HG03571 (cell line): ENCODE results near the gene MBTD1.
"Not testable (repeated sequence)": the region's sequence is repeated elsewhere in the genome, so short reads cannot be mapped to it uniquely, and the experiment has no call there.

Source experiments
- ATAC-seq: cut with Tn5 transposase; IDR thresholded peaks from one replicate; pipeline ENCODE4 v1.9.1; 2021; ENCODE audit not compliant: unreplicated experiment

The MBTD1 gene

DNA sequence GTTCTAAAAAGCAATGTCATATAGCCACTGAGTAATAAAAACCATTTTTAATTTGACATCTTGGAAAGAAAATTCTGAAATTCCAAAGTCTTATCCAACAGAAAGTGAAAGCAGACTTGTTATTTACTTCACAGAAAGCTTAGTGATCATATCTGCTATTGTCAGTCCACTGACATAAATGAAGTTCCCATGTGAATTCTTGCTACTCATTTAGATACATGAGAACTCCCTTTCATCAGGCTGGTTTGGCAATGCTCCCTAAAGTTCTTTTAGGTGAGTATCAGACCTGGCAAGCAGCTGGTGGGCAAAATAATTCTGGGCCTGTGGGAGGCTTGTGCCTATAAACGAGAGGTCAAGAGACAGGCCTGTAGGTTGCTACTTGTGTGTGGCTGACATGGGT is 70.2 kb downstream of the MBTD1 start:
- ATAC-seq = no peak

DNA sequence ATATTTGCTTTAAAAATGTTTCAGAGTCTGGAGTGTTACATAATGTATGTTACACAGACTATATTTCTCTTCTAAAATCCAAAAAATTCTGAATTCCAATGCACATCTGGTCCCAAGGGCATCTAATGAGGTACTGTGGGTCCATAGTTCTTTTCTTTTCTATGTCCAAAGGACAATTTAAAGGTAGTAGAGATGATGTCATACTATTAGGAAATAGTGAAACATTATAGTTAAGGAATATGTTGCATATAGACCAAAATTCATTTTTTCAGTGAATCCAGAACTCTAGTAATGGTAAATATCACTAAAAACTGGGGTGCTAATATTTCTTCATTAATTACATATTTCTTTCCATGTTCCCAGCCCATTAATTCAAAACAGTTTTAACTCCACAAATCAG is 70.7 kb downstream of the MBTD1 start:
- no peak for ATAC-seq

DNA sequence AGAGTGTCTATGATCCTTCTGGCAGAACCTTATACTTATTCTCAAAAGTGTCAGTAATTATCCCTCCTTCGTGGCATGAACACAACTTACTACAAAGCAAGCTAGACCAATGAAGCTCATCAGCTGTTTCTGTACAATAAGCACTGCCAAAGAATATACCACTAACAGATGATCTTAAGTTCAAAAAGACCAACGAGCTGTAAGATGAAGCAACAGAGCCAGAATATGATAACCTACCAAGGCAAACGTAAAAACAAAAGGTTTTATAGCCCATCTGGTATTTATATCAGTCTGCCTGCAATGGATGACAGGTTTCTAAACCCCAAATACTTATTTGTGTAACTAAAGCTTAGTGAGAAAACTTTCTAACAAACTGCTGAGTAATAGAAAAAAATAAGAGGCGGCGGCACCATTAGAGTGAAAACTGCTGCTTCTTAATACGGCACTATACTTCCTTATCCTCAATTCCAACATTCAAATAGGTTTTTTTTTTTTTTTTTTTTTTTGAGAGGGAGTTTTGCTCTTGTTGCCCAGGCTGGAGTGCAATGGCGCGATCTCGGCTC is 71.5 kb downstream of the MBTD1 start:
- no peak for ATAC-seq

DNA sequence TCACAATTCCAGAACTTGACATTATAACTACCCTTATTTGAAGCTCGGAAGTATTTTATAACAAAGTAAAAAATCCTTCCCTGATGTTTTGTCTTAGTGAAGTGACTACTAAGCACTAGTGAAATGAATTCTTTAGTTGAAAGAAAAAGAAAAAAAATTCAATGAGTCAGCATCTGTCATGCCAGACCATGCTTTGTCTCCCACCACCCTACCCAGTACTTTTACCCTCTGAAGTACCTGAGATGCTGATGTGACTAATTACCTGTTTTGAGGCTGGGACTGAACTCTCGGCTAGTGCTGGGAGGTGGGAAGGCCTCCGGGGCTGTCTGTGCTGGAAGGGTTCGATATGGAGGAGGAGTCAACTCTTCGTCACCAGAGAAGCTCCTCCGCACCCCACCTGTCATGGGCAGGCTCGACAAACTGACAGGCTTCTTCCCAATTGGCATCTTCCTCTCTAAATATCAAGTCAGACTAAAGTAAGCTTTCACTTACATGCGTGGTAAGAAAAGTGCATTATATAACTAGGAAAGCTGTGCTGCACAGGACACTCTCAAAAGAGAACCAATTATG is 74.0 kb downstream of the MBTD1 start:
- ATAC-seq = no peak

DNA sequence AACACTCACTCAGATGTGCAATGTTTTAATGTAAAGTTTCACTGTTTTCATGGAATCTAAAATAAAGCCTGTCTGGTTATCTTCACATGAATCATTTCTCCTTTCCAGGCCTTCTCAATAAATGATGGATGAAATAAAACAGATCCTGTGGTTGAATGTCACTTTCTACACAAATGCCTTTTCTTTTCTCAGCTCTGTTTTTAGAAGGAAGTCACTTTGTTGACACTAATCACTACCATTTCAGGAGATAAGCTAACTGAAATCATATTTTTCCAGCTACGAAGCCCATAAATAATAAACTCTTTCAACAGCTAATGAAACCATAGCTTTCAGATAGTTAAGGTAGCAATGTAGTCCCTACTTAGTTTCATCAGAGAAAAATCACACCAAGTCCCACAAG is 75.7 kb downstream of the MBTD1 start:
- ATAC-seq = no peak

DNA sequence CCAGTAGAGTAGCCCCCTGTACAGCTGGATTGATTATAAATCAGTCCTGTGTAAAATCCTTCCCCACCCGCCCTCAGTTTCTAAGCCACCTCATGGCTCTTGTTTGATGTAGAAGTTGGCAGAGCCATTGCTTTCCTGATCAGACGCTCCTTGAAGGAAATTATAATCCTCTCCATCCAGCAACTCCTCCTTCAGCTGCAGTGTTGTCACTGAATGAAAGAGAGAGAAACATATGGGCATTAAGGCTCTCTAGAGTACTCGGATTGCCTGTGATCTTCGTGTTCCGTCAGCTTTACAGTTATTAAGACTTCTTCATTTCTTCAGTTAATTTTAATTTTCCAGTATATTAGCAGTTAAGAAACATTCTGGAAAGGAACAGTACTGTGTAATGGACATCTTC is 79.4 kb downstream of the MBTD1 start:
- no peak for ATAC-seq

DNA sequence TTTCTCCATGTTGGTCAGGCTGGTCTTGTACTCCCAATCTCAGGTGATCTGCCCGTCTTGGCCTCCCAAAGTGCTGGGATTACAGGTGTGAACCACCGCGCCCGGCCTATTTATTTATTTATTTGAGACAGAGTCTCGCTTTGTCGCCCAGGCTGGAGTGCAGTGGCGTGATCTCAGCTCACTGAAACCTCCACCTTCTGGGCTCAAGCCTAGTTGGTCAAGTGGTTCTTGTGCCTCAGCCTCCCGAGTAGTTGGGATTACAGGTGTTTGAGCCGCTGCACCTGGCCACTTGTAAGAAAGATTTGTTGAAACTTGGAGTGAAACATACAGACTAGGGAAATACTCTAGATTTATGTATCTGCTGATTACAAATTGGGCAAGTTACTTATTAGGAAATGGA is 87.8 kb downstream of the MBTD1 start:
- not testable (repeated sequence) for ATAC-seq

DNA sequence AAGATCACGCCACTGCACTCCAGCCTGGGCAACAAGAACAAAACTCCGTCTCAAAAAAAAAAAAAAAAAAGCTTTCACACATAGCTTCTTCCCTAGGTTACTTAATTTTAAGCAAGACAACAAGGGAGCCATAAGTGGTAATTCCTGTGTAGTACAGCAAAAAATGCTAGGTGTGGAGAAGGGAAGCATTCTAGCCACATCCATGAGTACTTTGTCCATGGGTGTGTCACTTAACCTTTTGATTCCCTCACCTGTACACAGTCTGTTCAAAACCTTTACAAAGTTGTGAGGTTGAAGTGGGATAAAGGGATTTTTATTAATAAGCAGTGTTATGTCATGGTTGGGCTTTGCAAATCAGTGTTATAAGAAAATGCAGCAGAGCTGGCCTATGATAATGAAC is 89.1 kb downstream of the MBTD1 start:
- ATAC-seq = no peak

DNA sequence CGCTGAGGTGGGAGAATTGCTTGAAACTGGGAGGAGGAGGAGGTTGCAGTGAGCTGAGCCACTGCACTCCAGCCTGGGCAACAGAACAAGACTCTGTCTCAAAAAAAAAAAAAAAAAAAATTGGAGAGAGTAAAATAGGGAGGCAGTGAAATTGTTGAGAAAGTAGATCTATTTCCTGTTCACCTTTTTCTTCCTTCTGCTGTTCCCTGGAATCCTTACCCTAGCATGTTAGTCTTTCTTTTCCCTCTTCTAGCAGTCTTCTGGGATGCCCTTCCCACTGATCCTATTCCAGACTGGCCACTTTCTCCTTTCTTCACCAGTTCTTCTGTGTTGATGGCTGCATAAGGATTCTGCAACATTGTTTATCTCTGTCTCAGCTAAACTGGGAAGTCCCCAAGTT is 90.5 kb downstream of the MBTD1 start:
- ATAC-seq = no peak

DNA sequence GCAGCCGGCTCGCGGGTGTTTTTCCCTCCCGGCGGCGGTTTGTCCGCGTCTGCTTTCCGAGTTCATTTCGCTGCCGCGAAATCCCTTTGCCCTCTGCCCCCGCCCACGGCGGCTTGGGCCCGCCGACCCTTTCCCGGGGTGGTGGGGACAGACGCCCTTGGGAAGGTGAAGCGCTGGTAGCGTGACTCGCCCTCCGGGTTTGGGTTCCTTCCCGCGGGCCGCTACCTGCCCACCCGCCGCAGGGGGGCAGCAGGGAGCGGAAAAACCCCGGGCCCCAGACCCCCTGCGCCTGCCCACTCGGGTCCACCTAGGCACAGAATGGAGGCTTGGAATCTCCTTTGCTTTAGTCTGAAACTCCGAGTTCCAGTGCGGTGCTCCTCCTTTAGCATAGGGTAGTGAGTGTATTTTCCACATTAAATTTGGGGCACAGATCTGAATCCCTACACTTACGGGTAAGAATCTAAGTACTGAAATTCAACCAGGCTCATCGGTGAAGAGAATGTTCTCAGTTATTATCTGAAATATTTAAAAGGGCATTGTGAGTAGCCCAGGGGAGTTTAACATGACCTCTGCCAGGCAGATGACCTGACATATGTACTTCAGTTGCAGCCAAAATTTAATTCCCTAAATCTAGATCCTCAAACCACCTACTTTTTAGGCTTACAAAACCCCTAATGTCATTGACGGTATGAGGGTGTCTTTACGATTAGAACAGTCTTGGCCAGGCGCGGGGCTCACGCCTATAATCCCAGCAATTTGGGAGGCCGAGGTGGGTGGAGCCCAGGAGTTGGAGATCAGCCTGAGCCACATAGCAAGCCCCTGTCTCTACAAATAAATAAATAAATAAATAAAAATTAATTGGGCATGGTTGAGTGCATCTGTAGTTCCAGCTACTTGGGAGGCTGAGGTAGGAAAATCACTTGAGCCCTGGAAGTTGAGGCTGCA is 92.6 kb downstream of the MBTD1 start:
- ATAC-seq = peak; percentile 43

DNA sequence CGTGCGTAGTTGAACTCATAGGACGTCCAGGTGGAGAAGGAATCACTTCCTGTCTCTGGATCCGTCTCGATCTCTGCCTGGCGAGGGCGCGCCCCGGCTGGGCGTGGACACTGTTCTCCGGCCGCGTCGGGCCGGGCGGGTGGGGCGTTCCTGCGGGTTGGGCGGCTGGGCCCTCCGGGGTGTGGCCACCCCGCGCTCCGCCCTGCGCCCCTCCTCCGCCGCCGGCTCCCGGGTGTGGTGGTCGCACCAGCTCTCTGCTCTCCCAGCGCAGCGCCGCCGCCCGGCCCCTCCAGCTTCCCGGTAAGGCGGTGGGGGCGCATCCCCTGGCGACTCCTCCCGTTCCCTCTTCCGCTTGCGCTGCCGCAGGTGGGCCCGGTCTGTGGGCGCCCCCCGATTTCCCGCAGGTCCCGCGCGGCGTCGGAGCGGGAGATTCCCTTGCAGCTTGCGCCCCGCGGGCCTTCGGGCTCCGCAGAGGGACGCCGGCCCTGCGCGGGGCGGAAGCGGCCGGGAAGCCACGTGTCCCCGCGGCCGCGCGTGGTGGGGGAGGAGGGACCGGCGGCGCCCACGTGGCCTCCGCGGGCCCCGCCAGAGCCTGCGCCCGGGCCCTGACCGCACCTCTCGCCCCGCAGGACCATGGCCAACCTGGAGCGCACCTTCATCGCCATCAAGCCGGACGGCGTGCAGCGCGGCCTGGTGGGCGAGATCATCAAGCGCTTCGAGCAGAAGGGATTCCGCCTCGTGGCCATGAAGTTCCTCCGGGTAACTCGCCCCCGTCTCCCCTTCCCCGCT is 93.5 kb downstream of the MBTD1 start, which contains the start of gene NME2:
NME2 (plus strand) TSS at position 214 of the 789 bp plus-strand sequence; CDS start at position 634, 420 bp downstream.
- ATAC-seq = peak; percentile 79

DNA sequence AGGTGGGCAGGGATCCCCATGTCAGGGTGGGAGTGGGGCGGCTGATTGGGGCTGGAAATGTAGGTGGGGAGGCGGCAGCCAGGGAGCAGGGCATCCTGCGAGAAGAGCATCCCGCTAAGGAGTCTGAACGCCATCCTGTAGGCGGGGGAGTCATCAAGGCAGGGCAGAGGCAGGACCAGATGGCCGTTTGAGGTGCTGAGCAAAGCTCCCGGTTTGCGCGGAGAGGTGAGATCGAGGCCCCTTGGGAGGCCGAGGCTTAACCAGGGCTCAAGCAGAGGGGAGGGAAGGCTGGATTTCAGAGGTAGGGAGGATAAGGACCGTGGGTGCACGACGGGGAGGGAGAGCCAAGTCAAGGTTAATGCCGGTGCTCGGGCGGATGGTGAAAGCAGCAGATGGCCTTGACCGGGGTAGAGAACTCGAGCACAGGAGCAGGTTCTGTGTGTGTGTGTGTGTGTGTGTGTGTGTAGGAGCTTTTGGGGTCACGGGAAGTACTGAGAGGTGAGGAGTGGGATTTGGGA is 94.1 kb downstream of the MBTD1 start:
- peak; percentile 26 for ATAC-seq

DNA sequence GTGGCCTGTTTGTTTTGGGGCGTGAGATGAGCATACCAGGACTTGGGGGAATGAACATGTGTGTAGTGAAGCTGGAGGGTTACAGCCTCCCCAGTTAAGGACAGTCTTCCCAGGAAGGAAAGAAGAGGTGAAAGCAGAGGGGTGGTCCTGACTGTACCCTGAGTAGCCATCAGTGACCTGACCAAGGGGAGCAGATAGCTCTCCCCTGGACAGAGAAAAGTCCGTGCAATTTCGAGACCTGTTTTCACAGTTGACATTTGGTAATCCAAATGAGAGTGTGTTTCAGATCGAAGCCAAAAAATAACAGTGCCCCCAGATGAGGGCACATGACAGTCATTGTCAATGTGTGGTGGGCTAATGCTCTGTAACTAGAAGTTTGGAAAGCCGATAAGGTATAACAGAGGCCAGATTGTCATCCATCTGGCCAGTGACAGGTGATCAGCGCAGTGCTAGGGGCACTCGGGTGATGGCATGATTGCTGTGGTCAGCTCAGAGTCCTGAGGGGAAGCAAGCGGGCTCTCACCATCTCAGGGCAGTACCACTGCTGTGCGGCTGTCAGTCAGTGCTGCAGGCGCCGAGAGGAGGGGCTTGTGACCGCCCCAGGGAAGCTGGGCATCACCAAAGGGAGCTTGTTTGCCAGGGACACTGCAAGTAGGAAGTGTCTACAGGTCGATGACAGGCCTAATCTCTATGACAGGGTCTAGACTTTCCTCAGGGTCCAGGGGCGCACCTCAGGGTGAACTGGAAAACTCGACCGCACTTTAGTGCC is 94.8 kb downstream of the MBTD1 start:
- no peak for ATAC-seq

DNA sequence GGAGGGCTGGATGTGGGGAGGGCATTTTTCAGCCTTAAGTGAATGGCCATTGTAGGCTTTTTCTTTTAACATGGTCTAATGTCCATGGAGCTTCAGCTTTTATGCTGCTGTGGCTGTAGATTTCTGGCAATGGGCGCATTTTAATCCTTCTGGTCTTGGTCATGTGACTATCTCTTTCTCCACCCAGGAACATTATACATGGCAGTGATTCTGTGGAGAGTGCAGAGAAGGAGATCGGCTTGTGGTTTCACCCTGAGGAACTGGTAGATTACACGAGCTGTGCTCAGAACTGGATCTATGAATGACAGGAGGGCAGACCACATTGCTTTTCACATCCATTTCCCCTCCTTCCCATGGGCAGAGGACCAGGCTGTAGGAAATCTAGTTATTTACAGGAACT is 98.3 kb downstream of the MBTD1 start:
- ATAC-seq = no peak

DNA sequence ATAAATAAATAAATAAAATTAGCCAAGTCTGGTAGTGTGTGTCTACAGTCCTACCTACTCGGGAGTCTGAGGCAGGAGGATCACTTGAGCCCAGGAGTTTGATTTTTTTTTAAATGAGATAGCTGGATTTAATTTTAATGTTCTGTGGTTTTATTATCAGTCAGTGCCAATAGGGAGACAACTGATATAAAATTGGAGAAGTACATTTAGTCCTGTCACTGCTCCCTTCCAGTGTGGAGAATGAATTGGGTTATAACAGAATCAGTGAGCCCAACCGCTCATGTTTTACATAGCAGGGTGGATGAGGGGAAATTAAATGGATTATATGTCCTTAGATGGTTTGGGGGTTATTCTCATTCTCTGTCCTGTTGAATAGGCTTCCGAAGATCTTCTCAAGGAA is 100.2 kb downstream of the MBTD1 start:
- ATAC-seq = no peak

DNA sequence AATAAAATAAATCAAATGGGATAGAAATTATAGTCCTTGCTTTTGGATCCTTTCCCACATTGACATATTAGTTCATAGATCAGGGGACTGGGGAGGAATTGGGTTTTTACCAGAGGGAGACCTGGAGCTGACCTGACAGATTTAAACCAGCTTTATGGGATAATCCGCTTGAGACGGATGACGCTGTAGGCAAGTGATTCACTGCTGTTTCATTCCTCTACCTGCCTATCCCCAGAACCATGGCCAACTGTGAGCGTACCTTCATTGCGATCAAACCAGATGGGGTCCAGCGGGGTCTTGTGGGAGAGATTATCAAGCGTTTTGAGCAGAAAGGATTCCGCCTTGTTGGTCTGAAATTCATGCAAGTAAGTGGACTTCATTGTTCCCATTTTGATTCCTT is 104.4 kb downstream of the MBTD1 start:
- ATAC-seq = no peak

DNA sequence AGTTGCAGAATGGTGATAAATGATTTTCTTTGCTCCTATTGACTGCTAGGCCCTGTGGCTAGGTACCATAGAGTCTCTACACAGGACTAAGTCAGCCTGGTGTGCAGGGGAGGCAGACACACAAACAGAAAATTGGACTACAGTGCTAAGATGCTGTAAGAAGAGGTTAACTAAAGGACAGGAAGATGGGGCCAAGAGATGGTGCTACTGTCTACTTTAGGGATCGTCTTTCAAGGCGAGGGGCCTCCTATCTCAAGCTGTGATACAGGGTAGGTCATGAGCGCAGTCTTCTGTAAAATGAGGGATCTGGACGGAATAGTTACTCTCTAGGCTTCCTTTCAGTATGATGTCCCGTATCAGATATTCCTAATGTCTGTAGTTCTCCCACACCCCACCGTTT is 105.7 kb downstream of the MBTD1 start:
- ATAC-seq = no peak

DNA sequence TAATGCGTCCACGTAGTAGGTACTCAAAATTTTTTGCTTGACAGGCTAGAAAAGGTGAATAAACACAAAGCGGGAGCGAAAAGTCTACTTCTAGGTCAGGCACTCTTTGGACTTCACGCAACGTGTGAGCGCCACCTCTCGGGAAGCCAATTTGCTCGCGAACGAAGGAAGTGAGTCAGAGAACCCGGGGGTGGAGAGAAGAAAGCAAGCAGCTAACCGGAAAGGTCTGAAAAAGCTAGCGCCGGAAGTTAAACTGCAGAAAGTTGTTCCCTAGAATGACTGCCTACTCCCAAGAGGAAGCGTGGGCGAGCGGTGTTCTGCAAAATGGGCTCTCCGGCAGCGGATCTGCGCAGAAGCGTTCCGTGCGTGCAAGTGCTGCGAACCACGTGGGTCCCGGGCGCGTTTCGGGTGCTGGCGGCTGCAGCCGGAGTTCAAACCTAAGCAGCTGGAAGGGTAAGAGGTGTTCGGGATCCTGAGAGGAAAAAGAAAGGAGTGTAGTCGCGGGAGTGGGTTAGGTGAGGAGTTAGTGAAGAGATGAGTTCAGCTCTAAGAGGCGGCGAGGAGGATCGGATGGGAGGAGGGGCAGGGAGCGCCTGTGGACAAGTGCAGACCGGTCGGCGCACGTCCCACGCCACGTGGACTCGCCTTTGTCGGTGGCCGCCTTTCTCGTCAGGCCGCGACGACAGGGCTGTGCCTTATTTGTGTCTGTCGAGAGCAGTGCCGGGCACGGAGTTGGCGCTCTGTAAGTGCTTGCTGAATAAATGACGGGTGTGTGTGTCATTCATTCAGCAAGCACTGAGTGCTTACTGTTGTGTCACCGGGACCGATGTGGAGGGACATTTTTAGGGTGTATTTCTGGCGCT is 106.4 kb downstream of the MBTD1 start, which contains the start of gene NME1:
NME1 (plus strand) TSS at position 350 of the 863 bp plus-strand sequence. CDS start 2,096 bp downstream, outside the sequence.
- peak; percentile 84 for ATAC-seq

DNA sequence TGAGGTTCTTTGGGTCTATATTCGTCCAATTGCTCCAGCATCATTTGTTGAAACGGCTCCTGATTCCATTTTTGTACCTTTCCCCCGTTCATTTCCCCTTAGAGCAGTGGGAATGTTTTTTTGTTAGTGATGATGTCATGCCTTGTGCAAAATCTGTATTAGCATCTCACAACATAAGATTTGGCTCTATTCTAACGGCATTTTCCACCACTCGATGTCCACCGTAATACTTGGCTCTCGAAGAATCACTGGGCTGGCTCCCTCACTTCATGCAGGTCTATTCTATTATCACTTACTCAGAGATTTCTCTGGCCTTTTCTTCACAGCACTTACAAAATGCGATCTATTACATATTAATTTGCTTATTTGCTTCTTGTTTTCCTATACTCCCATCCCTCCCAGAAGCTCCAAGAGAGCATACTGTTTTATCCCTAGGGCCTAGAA is 107.1 kb downstream of the MBTD1 start:
- peak; percentile 2 for ATAC-seq
